ENCODE measurements around the gene DPAGT1.

Gene DPAGT1

DNA sequence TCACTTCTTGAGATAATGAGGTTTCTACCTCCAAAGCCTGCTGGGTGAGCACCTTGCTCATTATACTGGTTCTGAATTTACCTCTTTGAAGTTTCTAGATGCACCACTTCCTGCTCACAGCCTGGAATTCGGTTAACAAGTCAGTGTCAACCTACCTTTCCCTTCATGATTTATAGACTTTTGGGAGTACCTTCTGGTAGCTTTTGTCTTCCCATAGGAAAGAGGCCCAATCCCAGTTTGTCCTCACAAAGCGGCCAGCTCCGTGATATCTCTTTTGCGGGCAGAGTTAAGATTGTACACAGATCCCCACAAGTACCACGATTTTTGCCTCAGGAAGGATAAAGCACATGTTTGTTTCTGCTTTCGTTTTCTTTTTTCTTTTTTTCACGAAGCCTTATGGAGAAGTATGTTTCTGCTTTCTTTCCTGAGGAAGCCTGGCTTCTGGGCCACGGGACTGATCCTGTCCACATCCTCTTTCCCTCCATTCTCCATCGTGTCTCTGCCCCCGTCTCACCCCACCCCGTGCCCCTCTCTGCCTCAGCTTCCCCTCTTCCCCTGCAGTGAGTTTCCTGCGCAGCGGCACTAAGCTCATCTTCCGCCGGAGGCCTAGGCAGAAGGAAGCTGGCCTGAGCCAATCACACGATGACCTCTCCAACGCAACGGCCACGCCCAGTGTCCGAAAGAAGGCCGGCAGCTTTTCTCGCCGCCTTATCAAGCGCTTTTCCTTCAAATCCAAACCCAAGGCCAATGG lies 14.0 kb upstream of the DPAGT1 start:
- CTCF ChIA-PET: no interaction called here
- no peak for DNase-seq (ENCODE audit: extremely low spot score)
- TF ChIP-seq CTBP1 (IDR thresholded peaks at IDR 0.05; ENCODE audit: borderline replicate concordance) (no peak), ELF4 (IDR thresholded peaks at IDR 0.05) (no peak), NFRKB (IDR thresholded peaks at IDR 0.05) (no peak), ARNT (IDR thresholded peaks at IDR 0.05) (no peak), HDGF (IDR thresholded peaks at IDR 0.05; ENCODE audit: borderline replicate concordance) (no peak), FOXA1 (IDR thresholded peaks at IDR 0.05) (no peak), FOXM1 (IDR thresholded peaks at IDR 0.05; ENCODE audit: borderline replicate concordance) (no peak), SUZ12 (IDR thresholded peaks at IDR 0.05) (no peak), BHLHE40 (IDR thresholded peaks at IDR 0.05; ENCODE audit: borderline replicate concordance) (no peak), TARDBP (IDR thresholded peaks at IDR 0.05) (no peak), ZNF384 (IDR thresholded peaks at IDR 0.05) (no peak), SP1 (IDR thresholded peaks at IDR 0.05) (no peak), FOXK2 (IDR thresholded peaks at IDR 0.05) (no peak), L3MBTL2 (conservative IDR thresholded peaks at IDR 0.05) (no peak), LEF1 (IDR thresholded peaks at IDR 0.05; ENCODE audit: borderline replicate concordance) (no peak)
- TF ChIP-seq, protein P1, sequence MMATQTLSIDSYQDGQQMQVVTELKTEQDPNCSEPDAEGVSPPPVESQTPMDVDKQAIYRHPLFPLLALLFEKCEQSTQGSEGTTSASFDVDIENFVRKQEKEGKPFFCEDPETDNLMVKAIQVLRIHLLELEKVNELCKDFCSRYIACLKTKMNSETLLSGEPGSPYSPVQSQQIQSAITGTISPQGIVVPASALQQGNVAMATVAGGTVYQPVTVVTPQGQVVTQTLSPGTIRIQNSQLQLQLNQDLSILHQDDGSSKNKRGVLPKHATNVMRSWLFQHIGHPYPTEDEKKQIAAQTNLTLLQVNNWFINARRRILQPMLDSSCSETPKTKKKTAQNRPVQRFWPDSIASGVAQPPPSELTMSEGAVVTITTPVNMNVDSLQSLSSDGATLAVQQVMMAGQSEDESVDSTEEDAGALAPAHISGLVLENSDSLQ (IDR thresholded peaks at IDR 0.05): no peak
- POLR2A ChIA-PET: interaction anchor here (2.6 kb wide), 1 partner anchor 9 kb away, joined by 12 read pairs; the partner anchor contains the start of gene C2CD2L

DNA sequence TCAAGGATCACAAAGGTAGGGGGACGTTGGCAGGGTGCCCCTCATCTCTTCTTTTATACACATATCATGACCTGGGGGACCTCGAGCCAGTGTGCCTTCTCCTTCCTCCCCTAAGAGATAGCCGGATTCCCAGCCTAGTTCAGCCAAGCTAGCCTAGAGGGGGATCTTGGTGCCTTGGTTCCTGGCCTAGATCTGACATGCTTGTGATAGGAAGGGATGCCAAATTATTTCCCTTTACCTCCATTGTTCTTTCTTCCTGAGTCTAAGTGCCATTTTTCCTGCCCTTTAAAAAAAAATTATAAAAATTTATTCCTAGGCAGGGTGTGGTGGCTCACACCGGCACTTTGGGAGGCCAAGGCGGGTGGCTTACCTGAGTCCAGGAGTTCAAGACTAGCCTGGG lies 12.7 kb upstream of the DPAGT1 start:
- no peak for TF ChIP-seq SUZ12 (IDR thresholded peaks at IDR 0.05)
- TF ChIP-seq NFRKB (IDR thresholded peaks at IDR 0.05): no peak
- TF ChIP-seq L3MBTL2 (conservative IDR thresholded peaks at IDR 0.05): no peak
- TF ChIP-seq FOXM1 (IDR thresholded peaks at IDR 0.05; ENCODE audit: borderline replicate concordance): no peak
- no peak for TF ChIP-seq FOXA1 (IDR thresholded peaks at IDR 0.05)
- no peak for TF ChIP-seq TARDBP (IDR thresholded peaks at IDR 0.05)
- no peak for TF ChIP-seq BHLHE40 (IDR thresholded peaks at IDR 0.05; ENCODE audit: borderline replicate concordance)
- TF ChIP-seq ZNF384 (IDR thresholded peaks at IDR 0.05): no peak
- TF ChIP-seq, protein P1 (IDR thresholded peaks at IDR 0.05): no peak
- no peak for TF ChIP-seq ELF4 (IDR thresholded peaks at IDR 0.05)
- TF ChIP-seq ARNT (IDR thresholded peaks at IDR 0.05): no peak
- no peak for TF ChIP-seq FOXK2 (IDR thresholded peaks at IDR 0.05)
- no peak for TF ChIP-seq LEF1 (IDR thresholded peaks at IDR 0.05; ENCODE audit: borderline replicate concordance)
- TF ChIP-seq CTBP1 (IDR thresholded peaks at IDR 0.05; ENCODE audit: borderline replicate concordance): no peak
- no peak for TF ChIP-seq SP1 (IDR thresholded peaks at IDR 0.05)
- TF ChIP-seq HDGF (IDR thresholded peaks at IDR 0.05; ENCODE audit: borderline replicate concordance): no peak
- ChIA-PET CTCF (no interaction called here), POLR2A (no interaction called here)
- DNase-seq (ENCODE audit: extremely low spot score): no peak

DNA sequence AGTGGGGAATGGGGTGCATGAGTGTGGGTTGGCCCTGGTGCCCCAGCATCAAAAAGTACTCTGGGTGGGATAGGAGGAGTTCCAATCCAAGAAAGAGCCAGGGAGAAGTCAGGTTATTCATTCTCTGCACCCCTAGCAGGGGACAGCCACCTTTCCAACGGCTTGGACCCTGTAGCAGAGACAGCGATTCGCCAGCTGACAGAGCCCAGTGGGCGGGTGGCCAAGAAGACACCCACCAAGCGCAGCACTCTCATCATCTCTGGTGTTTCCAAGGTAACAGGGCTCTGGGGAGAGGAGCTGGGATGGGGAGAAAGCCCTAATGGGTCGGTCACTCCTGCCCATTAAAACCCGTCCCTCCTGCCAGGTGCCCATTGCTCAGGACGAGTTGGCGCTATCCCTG lies 12.1 kb upstream of the DPAGT1 start:
- no peak for DNase-seq (ENCODE audit: extremely low spot score)
- ChIA-PET CTCF (no interaction called here), POLR2A (no interaction called here)
- no peak for TF ChIP-seq NFRKB (IDR thresholded peaks at IDR 0.05)
- no peak for TF ChIP-seq TARDBP (IDR thresholded peaks at IDR 0.05)
- TF ChIP-seq L3MBTL2 (conservative IDR thresholded peaks at IDR 0.05): no peak
- TF ChIP-seq ARNT (IDR thresholded peaks at IDR 0.05): no peak
- TF ChIP-seq BHLHE40 (IDR thresholded peaks at IDR 0.05; ENCODE audit: borderline replicate concordance): no peak
- no peak for TF ChIP-seq ELF4 (IDR thresholded peaks at IDR 0.05)
- TF ChIP-seq, protein P1 (IDR thresholded peaks at IDR 0.05): no peak
- no peak for TF ChIP-seq FOXA1 (IDR thresholded peaks at IDR 0.05)

DNA sequence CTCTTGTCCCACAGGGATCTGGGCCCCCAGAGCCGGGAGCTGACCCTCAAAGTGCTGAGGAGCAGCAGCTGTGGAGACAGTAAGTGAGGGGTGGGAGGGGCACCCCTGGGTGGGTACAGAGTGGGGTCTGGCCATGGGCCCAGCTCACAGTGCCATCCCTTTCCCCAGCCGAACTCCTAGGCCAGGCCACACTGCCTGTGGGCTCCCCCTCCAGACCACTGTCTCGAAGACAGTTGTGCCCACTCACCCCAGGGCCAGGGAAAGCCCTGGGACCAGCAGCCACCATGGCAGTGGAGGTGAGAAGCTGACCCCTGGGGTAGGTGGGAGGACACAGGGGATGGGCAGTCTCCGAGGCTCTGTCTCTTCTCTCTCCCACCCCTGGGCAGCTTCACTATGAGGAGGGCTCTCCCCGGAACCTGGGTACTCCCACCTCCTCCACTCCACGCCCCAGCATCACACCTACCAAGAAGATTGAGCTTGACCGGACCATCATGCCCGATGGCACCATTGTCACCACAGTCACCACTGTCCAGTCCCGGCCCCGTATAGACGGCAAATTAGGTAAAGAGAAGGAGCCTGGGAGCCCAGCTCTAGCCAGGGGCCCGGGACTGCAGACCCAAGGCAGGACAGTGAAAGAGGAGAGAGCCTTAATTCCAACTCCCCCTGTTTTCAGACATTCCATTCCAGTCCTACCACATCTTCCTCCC lies 10.8 kb upstream of the DPAGT1 start:
- POLR2A ChIA-PET: interaction anchor here (1.9 to 7.0 kb wide), 2 partner anchors 9 to 10 kb away, joined by 8 to 67 read pairs; partner anchors contain the start of genes DPAGT1 and HINFP
- no peak for DNase-seq (ENCODE audit: extremely low spot score)
- TF ChIP-seq FOXK2 (IDR thresholded peaks at IDR 0.05) (no peak), SP1 (IDR thresholded peaks at IDR 0.05) (no peak), ZNF384 (IDR thresholded peaks at IDR 0.05) (no peak), BHLHE40 (IDR thresholded peaks at IDR 0.05; ENCODE audit: borderline replicate concordance) (no peak), TARDBP (IDR thresholded peaks at IDR 0.05) (no peak), LEF1 (IDR thresholded peaks at IDR 0.05; ENCODE audit: borderline replicate concordance) (no peak), FOXA1 (IDR thresholded peaks at IDR 0.05) (no peak), HDGF (IDR thresholded peaks at IDR 0.05; ENCODE audit: borderline replicate concordance) (no peak), FOXM1 (IDR thresholded peaks at IDR 0.05; ENCODE audit: borderline replicate concordance) (no peak), ELF4 (IDR thresholded peaks at IDR 0.05) (no peak), ARNT (IDR thresholded peaks at IDR 0.05) (no peak), SUZ12 (IDR thresholded peaks at IDR 0.05) (no peak), NFRKB (IDR thresholded peaks at IDR 0.05) (no peak), CTBP1 (IDR thresholded peaks at IDR 0.05; ENCODE audit: borderline replicate concordance) (no peak), L3MBTL2 (conservative IDR thresholded peaks at IDR 0.05) (no peak)
- TF ChIP-seq, protein P1 (IDR thresholded peaks at IDR 0.05): no peak
- CTCF ChIA-PET: no interaction called here
